Testis (tissue), 2 donors: ENCODE results near the gene ADAMTSL1.

Source experiments
- POLR2A ChIP-seq: fragments of 450-650 bp; IDR thresholded peaks from one replicate; pipeline ENCODE4 v1.6.1; 2017; ENCODE audit warnings: antibody characterized with exemption, mild to moderate bottlenecking, moderate library complexity
- TF ChIP-seq, protein P1 (sequence below), 3 experiments: fragments of 450-650 bp in 2 of 3; fragments of 200-600 bp in 1 of 3; sonication (generic) in 1 of 3; IDR thresholded peaks; one replicate each; pipeline ENCODE4 v1.5.1; 2016 to 2019; ENCODE audit warnings: antibody characterized with exemption in 3 of 3, mild to moderate bottlenecking in 2 of 3, moderate library complexity in 1 of 3

DNA sequence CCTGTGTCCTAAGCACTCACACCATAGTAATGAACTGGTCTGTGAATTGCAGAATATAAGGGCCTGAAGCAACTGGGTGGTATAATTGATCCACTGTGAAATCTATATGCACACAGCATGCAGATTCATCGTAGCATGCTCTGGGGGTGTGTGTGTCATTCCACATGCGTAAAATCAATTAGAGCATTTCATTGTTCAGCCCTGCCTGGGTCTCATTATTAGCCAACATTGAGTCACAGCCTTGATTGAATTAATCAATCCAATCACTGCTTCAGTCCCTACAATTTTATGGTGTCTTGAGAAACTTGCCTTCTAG lies 248.0 kb downstream of the ADAMTSL1 start:
- TF ChIP-seq, protein P1, sequence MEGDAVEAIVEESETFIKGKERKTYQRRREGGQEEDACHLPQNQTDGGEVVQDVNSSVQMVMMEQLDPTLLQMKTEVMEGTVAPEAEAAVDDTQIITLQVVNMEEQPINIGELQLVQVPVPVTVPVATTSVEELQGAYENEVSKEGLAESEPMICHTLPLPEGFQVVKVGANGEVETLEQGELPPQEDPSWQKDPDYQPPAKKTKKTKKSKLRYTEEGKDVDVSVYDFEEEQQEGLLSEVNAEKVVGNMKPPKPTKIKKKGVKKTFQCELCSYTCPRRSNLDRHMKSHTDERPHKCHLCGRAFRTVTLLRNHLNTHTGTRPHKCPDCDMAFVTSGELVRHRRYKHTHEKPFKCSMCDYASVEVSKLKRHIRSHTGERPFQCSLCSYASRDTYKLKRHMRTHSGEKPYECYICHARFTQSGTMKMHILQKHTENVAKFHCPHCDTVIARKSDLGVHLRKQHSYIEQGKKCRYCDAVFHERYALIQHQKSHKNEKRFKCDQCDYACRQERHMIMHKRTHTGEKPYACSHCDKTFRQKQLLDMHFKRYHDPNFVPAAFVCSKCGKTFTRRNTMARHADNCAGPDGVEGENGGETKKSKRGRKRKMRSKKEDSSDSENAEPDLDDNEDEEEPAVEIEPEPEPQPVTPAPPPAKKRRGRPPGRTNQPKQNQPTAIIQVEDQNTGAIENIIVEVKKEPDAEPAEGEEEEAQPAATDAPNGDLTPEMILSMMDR (IDR thresholded peaks at IDR 0.05) = no peak
- TF ChIP-seq POLR2A = no peak
